Liver (tissue), 9 donors: Measurements from ENCODE around the gene BRIX1. TPM values are rescaled to one million over a fixed set of nuclear protein-coding genes. Genes with fewer than 3 reads are reported as not detected.

ENCODE experiments used
- DNase-seq: peaks from one replicate; pipeline ENCODE4 v3.0.0-alpha.2; 2017; ENCODE audit warnings: low spot score
- H3K27ac ChIP-seq, 2 donors: one replicate each; pipeline ENCODE4 v1.7.0; 2013; ENCODE audit warnings: inconsistent platforms in 2 of 2, low read length in 2 of 2, control low read depth in 1 of 2, low read depth in 1 of 2, mild to moderate bottlenecking in 1 of 2
- H3K27me3 ChIP-seq, 4 donors: one replicate each; pipeline versions ENCODE4 v1.6.1 to v1.7.0; 2013; ENCODE audit warnings: low read length in 3 of 4, inconsistent platforms in 1 of 4, mild to moderate bottlenecking in 1 of 4, moderate library complexity in 1 of 4; ENCODE audit not compliant: control insufficient read depth in 4 of 4, insufficient read depth in 4 of 4
- H3K36me3 ChIP-seq, 4 donors: one replicate each; pipeline versions ENCODE4 v1.6.1 to v1.7.0; 2013; ENCODE audit warnings: low read length in 3 of 4, mild to moderate bottlenecking in 3 of 4, low read depth in 1 of 4, moderate library complexity in 1 of 4; ENCODE audit not compliant: control insufficient read depth in 4 of 4, insufficient read depth in 3 of 4
- H3K4me1 ChIP-seq, 4 donors: one replicate each; pipeline versions ENCODE4 v1.6.1 to v1.7.0; 2013; ENCODE audit warnings: low read length in 3 of 4, mild to moderate bottlenecking in 3 of 4, moderate library complexity in 1 of 4; ENCODE audit not compliant: control insufficient read depth in 4 of 4, insufficient read depth in 4 of 4
- H3K4me3 ChIP-seq, 3 donors: one replicate each; pipeline versions ENCODE4 v1.6.1 to v1.7.0; 2013; ENCODE audit warnings: low read length in 3 of 3, control low read depth in 1 of 3, low read depth in 1 of 3, mild to moderate bottlenecking in 1 of 3
- H3K9ac ChIP-seq, 2 donors: one replicate each; pipeline ENCODE4 v1.7.0; 2013; ENCODE audit warnings: low read length in 2 of 2, mild to moderate bottlenecking in 2 of 2, moderate library complexity in 2 of 2, control low read depth in 1 of 2, low read depth in 1 of 2
- H3K9me3 ChIP-seq, 4 donors: one replicate each; pipeline versions ENCODE4 v1.6.1 to v1.7.0; 2013; ENCODE audit warnings: low read length in 3 of 4; ENCODE audit not compliant: control insufficient read depth in 4 of 4
- CTCF ChIP-seq: fragments of 150-350 bp; IDR thresholded peaks from 2 replicates; pipeline ENCODE4 v1.5.1; 2017; ENCODE audit warnings: improper control_type of control experiment, low read depth, low read length; ENCODE audit not compliant: missing input control
- FOXA1 ChIP-seq: IDR thresholded peaks from 2 replicates; pipeline ENCODE4 v1.6.1; 2016; ENCODE audit warnings: antibody characterized with exemption
- HNF4A ChIP-seq, 2 donors: conservative IDR thresholded peaks; 2 replicates each; pipeline ENCODE4 v1.6.1; 2016; ENCODE audit warnings: antibody characterized with exemption in 2 of 2, mild to moderate bottlenecking in 2 of 2
- HNF4G ChIP-seq: IDR thresholded peaks from 2 replicates; pipeline ENCODE4 v1.6.1; 2016; ENCODE audit warnings: antibody characterized with exemption
- MAX ChIP-seq: IDR thresholded peaks from 2 replicates; pipeline ENCODE4 v1.6.1; 2016; ENCODE audit warnings: antibody characterized with exemption
- RAD21 ChIP-seq, 2 donors: IDR thresholded peaks; 2 replicates each; pipeline ENCODE4 v1.6.1; 2016; ENCODE audit warnings: antibody characterized with exemption in 2 of 2, mild to moderate bottlenecking in 2 of 2
- REST ChIP-seq: IDR thresholded peaks from 2 replicates; pipeline ENCODE4 v1.6.1; 2016; ENCODE audit warnings: antibody characterized with exemption, mild to moderate bottlenecking
- TAF1 ChIP-seq: conservative IDR thresholded peaks from 2 replicates; pipeline ENCODE4 v1.6.1; 2016; ENCODE audit warnings: antibody characterized with exemption, mild to moderate bottlenecking
- WGBS: extraction: QIAGEN DNeasy Blood & Tissue Kit; methylation state at CpG from one replicate; pipeline ENCODE4 v1.1.7; 2013; 5-methylcytosine and 5-hydroxymethylcytosine counted together
- polyA plus RNA-seq, 2 donors: library from polyadenylated mRNA; stranded (reverse) in 1 of 2; unstranded in 1 of 2; fragments of 200-250 nt in 1 of 2; fragments of >200 nt in 1 of 2; fragmentation: Nextera tagmentation in 1 of 2; extraction: Ambion mirVana in 1 of 2; gene quantifications; one replicate each; pipeline versions ENCODE4 v1.2.1 to v1.2.3, GENCODE V29; 2013 to 2015
- total RNA-seq, 2 donors: library from RNA; depleted of rRNA; stranded (reverse); fragments of >200 nt; gene quantifications; one replicate each; pipeline ENCODE4 v1.2.3, GENCODE V29; 2014
- TF ChIP-seq, protein P1 (sequence below): IDR thresholded peaks from 2 replicates; pipeline ENCODE4 v1.6.1; 2016; ENCODE audit warnings: antibody characterized with exemption
- TF ChIP-seq, protein P2 (sequence below): IDR thresholded peaks from 2 replicates; pipeline ENCODE4 v1.6.1; 2016; ENCODE audit warnings: antibody characterized with exemption
- donor health status: healthy.
- donor health status: healthy.
- donor health status: healthy.
- donor health status: healthy.
- donor health status: healthy.

The BRIX1 gene
- total and polyA plus RNA-seq, 4 donors: 6.7 to 15.7 (median 10.5) TPM

GRCh38 chr5:34932947-34933346 is 17.4 kb downstream of the BRIX1 start:
- Histone ChIP-seq H3K27me3 (no peaks in the 10 kb centered on the region), H3K9me3 (no peaks in the 10 kb centered on the region), H3K4me3 (no peak overlapping the region), H3K9ac (no peak overlapping the region), H3K4me1 (peaks cover 0 to 23% (median 9%) of the 10 kb centered on the region in 4 donors), H3K36me3 (peaks cover 7 to 18% (median 14%) of the 10 kb centered on the region in 4 donors), H3K27ac (no peak overlapping the region)
- no peak for DNase-seq
- no peak for TF ChIP-seq HNF4A (conservative IDR thresholded peaks at IDR 0.05)
- 95% methylated on average over 2 of the region's 2 CpGs for WGBS

- H3K4me1 ChIP-seq: no peaks in the 10 kb centered on the region
- no peak overlapping the region for H3K4me3 ChIP-seq
- no peak overlapping the region for H3K27ac ChIP-seq
- 83% methylated on average over 3 of the region's 3 CpGs for WGBS
- H3K9me3 ChIP-seq: no peaks in the 10 kb centered on the region
- peaks cover 11 to 64% (median 51%) of the 10 kb centered on the region in 4 donors for H3K36me3 ChIP-seq
- no peaks in the 10 kb centered on the region for H3K27me3 ChIP-seq
- no peak overlapping the region for H3K9ac ChIP-seq
- DNase-seq: no peak
- no peak for TF ChIP-seq REST
- no peak for TF ChIP-seq MAX
- TF ChIP-seq RAD21 (IDR thresholded peaks at IDR 0.05): no peak
- no peak for TF ChIP-seq HNF4A (conservative IDR thresholded peaks at IDR 0.05)
- TF ChIP-seq, protein P1, sequence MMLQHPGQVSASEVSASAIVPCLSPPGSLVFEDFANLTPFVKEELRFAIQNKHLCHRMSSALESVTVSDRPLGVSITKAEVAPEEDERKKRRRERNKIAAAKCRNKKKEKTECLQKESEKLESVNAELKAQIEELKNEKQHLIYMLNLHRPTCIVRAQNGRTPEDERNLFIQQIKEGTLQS: no peak
Observed at GRCh38 chr5:34941936-34942335, 26.4 kb downstream of the BRIX1 start.

GRCh38 chr5:34944044-34944443 is 28.5 kb downstream of the BRIX1 start:
- TF ChIP-seq HNF4G (no peak), CTCF (no peak), FOXA1 (no peak), REST (no peak), TAF1 (no peak)
- TF ChIP-seq, protein P2, sequence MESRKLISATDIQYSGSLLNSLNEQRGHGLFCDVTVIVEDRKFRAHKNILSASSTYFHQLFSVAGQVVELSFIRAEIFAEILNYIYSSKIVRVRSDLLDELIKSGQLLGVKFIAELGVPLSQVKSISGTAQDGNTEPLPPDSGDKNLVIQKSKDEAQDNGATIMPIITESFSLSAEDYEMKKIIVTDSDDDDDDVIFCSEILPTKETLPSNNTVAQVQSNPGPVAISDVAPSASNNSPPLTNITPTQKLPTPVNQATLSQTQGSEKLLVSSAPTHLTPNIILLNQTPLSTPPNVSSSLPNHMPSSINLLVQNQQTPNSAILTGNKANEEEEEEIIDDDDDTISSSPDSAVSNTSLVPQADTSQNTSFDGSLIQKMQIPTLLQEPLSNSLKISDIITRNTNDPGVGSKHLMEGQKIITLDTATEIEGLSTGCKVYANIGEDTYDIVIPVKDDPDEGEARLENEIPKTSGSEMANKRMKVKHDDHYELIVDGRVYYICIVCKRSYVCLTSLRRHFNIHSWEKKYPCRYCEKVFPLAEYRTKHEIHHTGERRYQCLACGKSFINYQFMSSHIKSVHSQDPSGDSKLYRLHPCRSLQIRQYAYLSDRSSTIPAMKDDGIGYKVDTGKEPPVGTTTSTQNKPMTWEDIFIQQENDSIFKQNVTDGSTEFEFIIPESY: no peak
- Histone ChIP-seq H3K27me3 (no peaks in the 10 kb centered on the region), H3K36me3 (peaks cover 4 to 43% (median 35%) of the 10 kb centered on the region in 4 donors), H3K9ac (no peak overlapping the region), H3K27ac (no peak overlapping the region), H3K4me1 (no peaks in the 10 kb centered on the region), H3K9me3 (no peaks in the 10 kb centered on the region), H3K4me3 (no peak overlapping the region)
- WGBS: 97% methylated on average over 2 of the region's 2 CpGs
- DNase-seq: no peak
